ENCODE results near the gene DBNDD1. TPM values are rescaled to one million over a fixed set of nuclear protein-coding genes. Genes with fewer than 3 reads are reported as not detected.

The DBNDD1 gene
- total RNA-seq, 1 donor from 2014 or later = 11.6 TPM

DNA sequence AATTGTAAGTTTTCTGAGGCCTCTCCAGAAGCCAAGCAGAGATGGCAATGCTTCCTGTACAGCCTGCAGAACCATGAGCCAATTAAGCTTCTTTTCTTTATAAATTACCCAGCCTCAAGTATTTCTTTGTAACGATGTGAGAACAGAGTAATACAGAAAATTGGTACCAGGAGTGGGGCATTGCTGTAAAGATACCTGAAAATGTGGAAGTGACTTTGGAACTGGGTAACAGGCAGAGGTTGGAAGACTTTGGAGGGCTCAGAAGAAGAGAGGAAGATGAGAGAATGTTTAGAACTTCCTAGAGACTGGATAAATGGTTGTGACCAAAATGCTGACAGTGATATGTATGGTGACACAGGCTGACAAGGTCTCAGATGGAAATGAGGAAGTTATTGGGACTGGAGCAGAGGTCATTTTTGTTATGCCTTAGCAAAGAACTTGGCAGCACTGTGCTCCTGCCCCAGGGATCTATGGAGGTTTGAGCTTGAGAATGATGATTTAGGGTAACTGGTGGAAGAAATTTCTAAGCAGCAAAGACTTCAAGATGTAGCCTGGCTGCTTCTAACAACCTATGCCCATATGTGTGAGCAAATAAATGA is 34.7 kb upstream of the DBNDD1 start:
- peaks cover 4% of the 10 kb centered on the region for H3K4me1 Mint-ChIP-seq (ENCODE audit: unreplicated experiment)
- no peak overlapping the region for H3K4me3 Mint-ChIP-seq
- H3K27ac Mint-ChIP-seq = no peak overlapping the region
- peaks cover 13% of the 10 kb centered on the region for H3K27me3 Mint-ChIP-seq
- TF ChIP-seq, protein P1, sequence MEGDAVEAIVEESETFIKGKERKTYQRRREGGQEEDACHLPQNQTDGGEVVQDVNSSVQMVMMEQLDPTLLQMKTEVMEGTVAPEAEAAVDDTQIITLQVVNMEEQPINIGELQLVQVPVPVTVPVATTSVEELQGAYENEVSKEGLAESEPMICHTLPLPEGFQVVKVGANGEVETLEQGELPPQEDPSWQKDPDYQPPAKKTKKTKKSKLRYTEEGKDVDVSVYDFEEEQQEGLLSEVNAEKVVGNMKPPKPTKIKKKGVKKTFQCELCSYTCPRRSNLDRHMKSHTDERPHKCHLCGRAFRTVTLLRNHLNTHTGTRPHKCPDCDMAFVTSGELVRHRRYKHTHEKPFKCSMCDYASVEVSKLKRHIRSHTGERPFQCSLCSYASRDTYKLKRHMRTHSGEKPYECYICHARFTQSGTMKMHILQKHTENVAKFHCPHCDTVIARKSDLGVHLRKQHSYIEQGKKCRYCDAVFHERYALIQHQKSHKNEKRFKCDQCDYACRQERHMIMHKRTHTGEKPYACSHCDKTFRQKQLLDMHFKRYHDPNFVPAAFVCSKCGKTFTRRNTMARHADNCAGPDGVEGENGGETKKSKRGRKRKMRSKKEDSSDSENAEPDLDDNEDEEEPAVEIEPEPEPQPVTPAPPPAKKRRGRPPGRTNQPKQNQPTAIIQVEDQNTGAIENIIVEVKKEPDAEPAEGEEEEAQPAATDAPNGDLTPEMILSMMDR (conservative IDR thresholded peaks at IDR 0.05) = no peak
- H3K36me3 Mint-ChIP-seq = no peaks in the 10 kb centered on the region
- DNase-seq (ENCODE audit: extremely low spot score, unreplicated experiment) = no peak
- peaks cover 15% of the 10 kb centered on the region for H3K9me3 Mint-ChIP-seq

DNA sequence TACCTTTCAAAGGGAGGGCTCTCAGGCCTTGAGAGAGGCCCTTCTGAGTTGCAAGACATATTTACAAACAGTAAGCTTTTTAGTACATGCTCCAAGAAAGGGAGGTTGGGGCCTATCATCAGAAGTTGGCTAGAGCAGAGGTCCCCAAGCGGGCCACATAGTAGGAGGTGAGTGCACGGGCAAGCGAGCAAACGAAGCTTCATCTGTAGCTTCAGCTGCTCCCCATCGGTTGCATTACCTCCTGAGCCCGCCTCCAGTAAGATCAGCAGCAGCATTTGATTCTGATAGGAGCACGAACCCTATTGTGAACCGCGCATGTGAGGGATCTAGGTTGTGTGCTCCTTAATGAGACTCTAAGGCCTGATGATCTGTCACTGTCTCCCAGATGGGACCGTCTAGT is 31.7 kb upstream of the DBNDD1 start:
- TF ChIP-seq, protein P1 (conservative IDR thresholded peaks at IDR 0.05) = no peak
- no peak overlapping the region for H3K4me3 Mint-ChIP-seq
- no peaks in the 10 kb centered on the region for H3K36me3 Mint-ChIP-seq
- H3K4me1 Mint-ChIP-seq (ENCODE audit: unreplicated experiment) = peaks cover 17% of the 10 kb centered on the region
- DNase-seq (ENCODE audit: extremely low spot score, unreplicated experiment) = no peak
- peaks cover 8% of the 10 kb centered on the region for H3K27me3 Mint-ChIP-seq
- H3K27ac Mint-ChIP-seq = no peak overlapping the region
- peaks cover 15% of the 10 kb centered on the region for H3K9me3 Mint-ChIP-seq

DNA sequence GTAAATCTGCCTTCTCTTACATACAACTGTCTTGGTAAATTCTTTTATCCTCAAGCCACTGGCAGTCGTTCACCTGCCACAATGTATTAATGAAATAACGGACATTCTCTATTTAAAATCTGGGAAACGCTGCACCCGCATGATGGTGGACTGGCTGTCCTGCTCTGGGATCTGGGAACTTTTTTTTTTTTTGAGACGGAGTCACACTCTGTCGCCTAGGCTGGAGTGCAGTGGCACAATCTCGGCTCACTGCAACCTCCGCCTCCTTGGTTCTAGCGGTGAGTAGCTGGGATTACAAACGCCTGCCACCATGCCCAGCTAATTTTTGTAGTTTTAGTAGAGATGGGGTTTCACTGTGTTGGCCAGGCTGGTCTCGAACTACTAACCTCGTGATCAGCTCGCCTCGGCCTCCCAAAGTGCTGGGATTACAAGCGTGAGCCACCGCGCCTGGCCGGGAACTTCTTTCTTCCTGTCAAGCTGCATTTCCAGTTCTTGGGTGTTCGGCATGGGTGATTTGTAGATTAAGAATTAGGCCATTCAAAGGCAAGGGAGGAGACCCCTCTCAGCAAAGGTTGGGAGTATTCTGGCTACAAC is 29.6 kb upstream of the DBNDD1 start:
- peaks cover 4% of the 10 kb centered on the region for H3K27me3 Mint-ChIP-seq
- peaks cover 17% of the 10 kb centered on the region for H3K4me1 Mint-ChIP-seq (ENCODE audit: unreplicated experiment)
- H3K9me3 Mint-ChIP-seq = peaks cover 2% of the 10 kb centered on the region
- DNase-seq (ENCODE audit: extremely low spot score, unreplicated experiment) = no peak
- H3K36me3 Mint-ChIP-seq = no peaks in the 10 kb centered on the region
- TF ChIP-seq, protein P1 (conservative IDR thresholded peaks at IDR 0.05) = no peak
- H3K27ac Mint-ChIP-seq = no peak overlapping the region
- H3K4me3 Mint-ChIP-seq = peak overlapping the region; percentile 74

DNA sequence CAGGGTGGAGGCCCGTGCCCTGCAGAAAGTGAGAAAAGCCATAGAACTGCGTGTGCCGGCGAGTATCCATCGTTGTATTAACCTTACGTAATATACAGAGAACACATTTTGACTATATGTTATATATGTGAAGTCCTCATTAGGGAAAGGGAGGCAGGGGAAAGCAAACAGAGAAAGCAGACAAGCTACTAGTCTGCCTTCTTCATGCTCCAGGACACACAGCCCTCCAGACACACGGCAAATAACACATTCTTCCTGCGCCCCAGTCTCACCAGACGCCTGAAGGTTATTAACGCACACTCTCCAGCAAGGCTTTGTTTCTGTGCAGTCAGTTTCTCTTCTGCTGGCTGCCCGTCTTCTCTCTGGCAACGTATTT is 29.1 kb upstream of the DBNDD1 start:
- Mint-ChIP-seq H3K4me1 (ENCODE audit: unreplicated experiment) (peaks cover 17% of the 10 kb centered on the region), H3K36me3 (no peaks in the 10 kb centered on the region), H3K4me3 (peak overlapping the region; percentile 74), H3K27me3 (peaks cover 4% of the 10 kb centered on the region), H3K27ac (no peak overlapping the region), H3K9me3 (no peaks in the 10 kb centered on the region)
- DNase-seq (ENCODE audit: extremely low spot score, unreplicated experiment) = no peak
- TF ChIP-seq, protein P1 (conservative IDR thresholded peaks at IDR 0.05) = no peak

DNA sequence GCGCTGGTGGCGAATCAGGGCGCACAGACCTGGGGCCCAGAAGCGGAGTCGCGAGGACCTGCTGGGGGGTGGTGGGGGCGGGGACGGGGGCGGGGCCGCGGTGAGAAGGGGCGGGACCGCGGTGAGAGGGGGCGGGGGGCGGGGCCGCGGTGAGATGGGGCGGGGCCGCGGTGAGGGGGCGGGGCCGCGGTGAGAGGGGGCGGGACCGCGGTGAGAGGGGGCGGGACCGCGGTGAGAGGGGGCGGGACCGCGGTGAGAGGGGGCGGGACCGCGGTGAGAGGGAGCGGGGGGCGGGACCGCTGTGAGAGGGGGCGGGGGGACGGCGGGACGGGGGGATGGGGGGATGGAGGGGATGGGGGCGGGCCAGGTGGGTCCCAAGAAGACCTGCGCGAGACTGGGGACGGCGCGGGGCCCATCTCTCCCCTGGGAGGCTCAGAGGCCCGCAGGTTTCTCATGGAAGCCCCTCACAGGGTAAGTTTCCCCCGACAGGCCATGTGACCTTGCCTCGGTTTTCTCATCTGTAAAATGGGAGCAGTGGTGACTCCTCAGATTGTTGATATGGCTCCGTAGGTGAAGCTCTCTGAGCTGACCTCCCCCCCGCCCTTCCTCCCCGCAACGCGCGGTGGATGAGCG is 28.6 kb upstream of the DBNDD1 start:
- no peak for DNase-seq (ENCODE audit: extremely low spot score, unreplicated experiment)
- TF ChIP-seq, protein P1 (conservative IDR thresholded peaks at IDR 0.05) = no peak
- Mint-ChIP-seq H3K27ac (no peak overlapping the region), H3K27me3 (peaks cover 4% of the 10 kb centered on the region), H3K4me3 (peak overlapping the region; percentile 74), H3K36me3 (no peaks in the 10 kb centered on the region), H3K9me3 (no peaks in the 10 kb centered on the region), H3K4me1 (ENCODE audit: unreplicated experiment) (peaks cover 17% of the 10 kb centered on the region)

All from type B pancreatic cell (in vitro differentiated cells).